PC-9 (cell line): ENCODE measurements around the gene TPRG1L.

Experiments
- CTCF ChIP-seq: fragments of 200-600 bp; sonication (generic); conservative IDR thresholded peaks from 2 replicates; pipeline ENCODE4 v1.6.1; 2017; ENCODE audit warnings: mixed run types, antibody characterized with exemption, mild to moderate bottlenecking, moderate library complexity
- EZH2 ChIP-seq: fragments of 200-600 bp; sonication (generic); IDR thresholded peaks from 2 replicates; pipeline ENCODE4 v1.8.0; 2017; ENCODE audit warnings: antibody characterized with exemption, low read depth

GRCh38 chr1:3652548-3653285, 27.9 kb downstream of the TPRG1L start:
- TF ChIP-seq CTCF: no peak
- no peak for TF ChIP-seq EZH2
